Hematopoietic multipotent progenitor cell treated with erythropoietin and hydrocortisone succinate and interleukin-3 and kit ligand, for 4 days (in vitro differentiated cells): Measurements from ENCODE around the gene GNG12.

ENCODE experiments used
- DNase-seq: peaks from one replicate; pipeline ENCODE4 v3.0.0-alpha.2; 2015

GNG12 gene

GRCh38 chr1:67726224-67726623, 107.0 kb downstream of the GNG12 start:
- no peak for DNase-seq

GRCh38 chr1:67724928-67725560, 108.2 kb downstream of the GNG12 start:
- DNase-seq = peak; percentile 73

- DNase-seq = peak; percentile 78
Observed at GRCh38 chr1:67723620-67724019, 109.6 kb downstream of the GNG12 start.

- DNase-seq = no peak
Observed at GRCh38 chr1:67723126-67723525, 110.1 kb downstream of the GNG12 start.

GRCh38 chr1:67722292-67722944, 110.8 kb downstream of the GNG12 start:
- no peak for DNase-seq

GRCh38 chr1:67721650-67722291, 111.5 kb downstream of the GNG12 start:
- no peak for DNase-seq

GRCh38 chr1:67721112-67721511, 112.2 kb downstream of the GNG12 start:
- DNase-seq = no peak

- DNase-seq = no peak
Observed at GRCh38 chr1:67719329-67720196, 113.7 kb downstream of the GNG12 start.

GRCh38 chr1:67717876-67718275, 115.4 kb downstream of the GNG12 start:
- DNase-seq = no peak

- no peak for DNase-seq
Observed at GRCh38 chr1:67716800-67717199, 116.5 kb downstream of the GNG12 start.

- no peak for DNase-seq
Observed at GRCh38 chr1:67715819-67716218, 117.4 kb downstream of the GNG12 start.

- peak; percentile 65 for DNase-seq
Observed at GRCh38 chr1:67713057-67713846, 120.0 kb downstream of the GNG12 start.

GRCh38 chr1:67711855-67712212, 121.4 kb downstream of the GNG12 start:
- DNase-seq = no peak

GRCh38 chr1:67711158-67711854, 122.0 kb downstream of the GNG12 start:
- peak; percentile 84 for DNase-seq

GRCh38 chr1:67710417-67710816, 122.8 kb downstream of the GNG12 start:
- DNase-seq = no peak

GRCh38 chr1:67708606-67709005, 124.7 kb downstream of the GNG12 start:
- no peak for DNase-seq

- DNase-seq = no peak
Observed at GRCh38 chr1:67705735-67706453, 127.4 kb downstream of the GNG12 start.

GRCh38 chr1:67704351-67704750, 128.9 kb downstream of the GNG12 start:
- DNase-seq = no peak

- DNase-seq = no peak
Observed at GRCh38 chr1:67701876-67702275, 131.4 kb downstream of the GNG12 start.

GRCh38 chr1:67700692-67701410, 132.4 kb downstream of the GNG12 start:
- peak; percentile 57 for DNase-seq

GRCh38 chr1:67700220-67700619, 133.0 kb downstream of the GNG12 start:
- no peak for DNase-seq
